ENCODE data around the gene SV2C.
A peak's percentile ranks its signal among the peaks of the same experiment; 100 is the strongest.

Gene SV2C

DNA sequence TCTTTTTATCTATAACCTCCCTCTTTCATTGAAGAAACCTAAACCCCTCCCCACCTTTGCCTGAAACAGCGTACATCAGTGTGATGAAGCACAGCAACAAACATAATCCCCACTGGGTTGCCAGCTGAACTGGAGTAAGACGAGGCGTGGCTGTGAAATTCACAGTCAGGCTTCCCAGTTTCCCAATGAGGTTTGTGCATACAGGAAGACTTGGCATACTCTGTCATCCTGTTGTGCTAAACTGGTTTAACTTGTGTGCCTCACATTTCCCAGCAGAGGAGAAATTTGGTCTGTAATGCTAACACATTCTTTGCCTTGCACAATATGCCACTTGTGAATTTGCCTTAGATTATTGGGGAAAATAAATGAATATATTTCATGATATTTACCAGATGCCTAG is 121.5 kb downstream of the SV2C start:
- no peaks in the 10 kb centered on the region for H3K36me3 ChIP-seq (ENCODE audit: control insufficient read depth in 2 of 2, insufficient read depth in 1 of 2, low read length in 2 of 2)
- no peak overlapping the region for H3K4me3 ChIP-seq (ENCODE audit: low read depth, low read length)
- H3K9me3 ChIP-seq (ENCODE audit: control insufficient read depth, insufficient read depth, low read depth, low read length), result no peaks in the 10 kb centered on the region
- ChIA-PET POLR2A (no interaction called here), CTCF (no interaction called here)
- TF ChIP-seq, protein P1, sequence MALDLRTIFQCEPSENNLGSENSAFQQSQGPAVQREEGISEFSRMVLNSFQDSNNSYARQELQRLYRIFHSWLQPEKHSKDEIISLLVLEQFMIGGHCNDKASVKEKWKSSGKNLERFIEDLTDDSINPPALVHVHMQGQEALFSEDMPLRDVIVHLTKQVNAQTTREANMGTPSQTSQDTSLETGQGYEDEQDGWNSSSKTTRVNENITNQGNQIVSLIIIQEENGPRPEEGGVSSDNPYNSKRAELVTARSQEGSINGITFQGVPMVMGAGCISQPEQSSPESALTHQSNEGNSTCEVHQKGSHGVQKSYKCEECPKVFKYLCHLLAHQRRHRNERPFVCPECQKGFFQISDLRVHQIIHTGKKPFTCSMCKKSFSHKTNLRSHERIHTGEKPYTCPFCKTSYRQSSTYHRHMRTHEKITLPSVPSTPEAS (tag by site-specific recombination; IDR thresholded peaks at IDR 0.05), result 0 out of 2 replicates have a peak, but pooled peaks have one; percentile 34
- TF ChIP-seq YY1 (tag by site-specific recombination; IDR thresholded peaks at IDR 0.05), result no peak
- H3K4me1 ChIP-seq (ENCODE audit: control insufficient read depth, insufficient read depth, low read length), result no peaks in the 10 kb centered on the region
- H3K27ac ChIP-seq (ENCODE audit: extremely low read depth, low read depth, low read length), result no peak overlapping the region

DNA sequence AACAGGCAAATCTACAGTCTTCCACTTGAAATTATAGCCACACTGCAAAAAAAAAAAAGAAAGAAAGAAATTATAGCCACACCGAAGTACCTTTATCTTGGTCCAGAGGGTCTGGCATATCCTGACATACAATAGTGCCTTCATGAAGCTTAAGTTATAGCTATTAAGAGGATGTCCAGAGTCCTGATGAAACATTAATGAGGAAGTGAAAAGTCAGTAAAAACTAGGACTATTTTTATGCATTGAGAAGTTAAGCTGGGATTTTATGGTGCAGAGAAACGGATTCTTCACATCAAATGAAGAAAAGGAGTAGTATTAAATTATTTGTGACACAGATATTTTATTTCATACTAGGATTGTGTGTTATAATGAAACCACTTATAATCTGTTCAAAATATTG is 123.9 kb downstream of the SV2C start:
- no peaks in the 10 kb centered on the region for H3K9me3 ChIP-seq (ENCODE audit: control insufficient read depth, insufficient read depth, low read depth, low read length)
- TF ChIP-seq ZNF837 (tag by site-specific recombination; IDR thresholded peaks at IDR 0.05) (no peak), ZNF311 (tag by site-specific recombination; IDR thresholded peaks at IDR 0.05; ENCODE audit: borderline replicate concordance) (no peak), ZNF521 (tag by site-specific recombination; IDR thresholded peaks at IDR 0.05) (no peak), ZFP41 (tag by site-specific recombination; IDR thresholded peaks at IDR 0.05; ENCODE audit: borderline replicate concordance) (no peak), OVOL3 (tag by site-specific recombination; IDR thresholded peaks at IDR 0.05) (no peak), ZNF548 (tag by site-specific recombination; IDR thresholded peaks at IDR 0.05) (no peak), MYNN (tag by site-specific recombination; IDR thresholded peaks at IDR 0.05; ENCODE audit: borderline replicate concordance) (no peak), ZNF510 (tag by site-specific recombination; IDR thresholded peaks at IDR 0.05; ENCODE audit: insufficient replicate concordance) (no peak), ZNF626 (tag by site-specific recombination; IDR thresholded peaks at IDR 0.05) (no peak), ZNF394 (tag by site-specific recombination; IDR thresholded peaks at IDR 0.05; ENCODE audit: borderline replicate concordance) (no peak), ZNF16 (tag by site-specific recombination; IDR thresholded peaks at IDR 0.05; ENCODE audit: low read depth) (no peak), ZNF248 (tag by site-specific recombination; IDR thresholded peaks at IDR 0.05) (no peak), ZNF558 (tag by site-specific recombination; IDR thresholded peaks at IDR 0.05) (no peak), ZNF701 (tag by site-specific recombination; IDR thresholded peaks at IDR 0.05) (no peak), IKZF3 (tag by site-specific recombination; IDR thresholded peaks at IDR 0.05) (no peak)
- TF ChIP-seq, protein P2, sequence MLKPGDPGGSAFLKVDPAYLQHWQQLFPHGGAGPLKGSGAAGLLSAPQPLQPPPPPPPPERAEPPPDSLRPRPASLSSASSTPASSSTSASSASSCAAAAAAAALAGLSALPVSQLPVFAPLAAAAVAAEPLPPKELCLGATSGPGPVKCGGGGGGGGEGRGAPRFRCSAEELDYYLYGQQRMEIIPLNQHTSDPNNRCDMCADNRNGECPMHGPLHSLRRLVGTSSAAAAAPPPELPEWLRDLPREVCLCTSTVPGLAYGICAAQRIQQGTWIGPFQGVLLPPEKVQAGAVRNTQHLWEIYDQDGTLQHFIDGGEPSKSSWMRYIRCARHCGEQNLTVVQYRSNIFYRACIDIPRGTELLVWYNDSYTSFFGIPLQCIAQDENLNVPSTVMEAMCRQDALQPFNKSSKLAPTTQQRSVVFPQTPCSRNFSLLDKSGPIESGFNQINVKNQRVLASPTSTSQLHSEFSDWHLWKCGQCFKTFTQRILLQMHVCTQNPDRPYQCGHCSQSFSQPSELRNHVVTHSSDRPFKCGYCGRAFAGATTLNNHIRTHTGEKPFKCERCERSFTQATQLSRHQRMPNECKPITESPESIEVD (tag by site-specific recombination; IDR thresholded peaks at IDR 0.05), result no peak
- TF ChIP-seq, protein P3, sequence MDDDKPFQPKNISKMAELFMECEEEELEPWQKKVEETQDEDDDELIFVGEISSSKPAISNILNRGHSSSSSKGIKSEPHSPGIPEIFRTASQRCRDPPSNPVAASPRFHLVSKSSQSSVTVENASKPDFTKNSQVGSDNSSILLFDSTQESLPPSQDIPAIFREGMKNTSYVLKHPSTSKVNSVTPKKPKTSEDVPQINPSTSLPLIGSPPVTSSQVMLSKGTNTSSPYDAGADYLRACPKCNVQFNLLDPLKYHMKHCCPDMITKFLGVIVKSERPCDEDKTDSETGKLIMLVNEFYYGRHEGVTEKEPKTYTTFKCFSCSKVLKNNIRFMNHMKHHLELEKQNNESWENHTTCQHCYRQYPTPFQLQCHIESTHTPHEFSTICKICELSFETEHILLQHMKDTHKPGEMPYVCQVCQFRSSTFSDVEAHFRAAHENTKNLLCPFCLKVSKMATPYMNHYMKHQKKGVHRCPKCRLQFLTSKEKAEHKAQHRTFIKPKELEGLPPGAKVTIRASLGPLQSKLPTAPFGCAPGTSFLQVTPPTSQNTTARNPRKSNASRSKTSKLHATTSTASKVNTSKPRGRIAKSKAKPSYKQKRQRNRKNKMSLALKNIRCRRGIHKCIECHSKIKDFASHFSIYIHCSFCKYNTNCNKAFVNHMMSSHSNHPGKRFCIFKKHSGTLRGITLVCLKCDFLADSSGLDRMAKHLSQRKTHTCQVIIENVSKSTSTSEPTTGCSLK (tag by site-specific recombination; IDR thresholded peaks at IDR 0.05), result no peak
- TF ChIP-seq, protein P4, sequence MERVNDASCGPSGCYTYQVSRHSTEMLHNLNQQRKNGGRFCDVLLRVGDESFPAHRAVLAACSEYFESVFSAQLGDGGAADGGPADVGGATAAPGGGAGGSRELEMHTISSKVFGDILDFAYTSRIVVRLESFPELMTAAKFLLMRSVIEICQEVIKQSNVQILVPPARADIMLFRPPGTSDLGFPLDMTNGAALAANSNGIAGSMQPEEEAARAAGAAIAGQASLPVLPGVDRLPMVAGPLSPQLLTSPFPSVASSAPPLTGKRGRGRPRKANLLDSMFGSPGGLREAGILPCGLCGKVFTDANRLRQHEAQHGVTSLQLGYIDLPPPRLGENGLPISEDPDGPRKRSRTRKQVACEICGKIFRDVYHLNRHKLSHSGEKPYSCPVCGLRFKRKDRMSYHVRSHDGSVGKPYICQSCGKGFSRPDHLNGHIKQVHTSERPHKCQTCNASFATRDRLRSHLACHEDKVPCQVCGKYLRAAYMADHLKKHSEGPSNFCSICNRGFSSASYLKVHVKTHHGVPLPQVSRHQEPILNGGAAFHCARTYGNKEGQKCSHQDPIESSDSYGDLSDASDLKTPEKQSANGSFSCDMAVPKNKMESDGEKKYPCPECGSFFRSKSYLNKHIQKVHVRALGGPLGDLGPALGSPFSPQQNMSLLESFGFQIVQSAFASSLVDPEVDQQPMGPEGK (tag by site-specific recombination; IDR thresholded peaks at IDR 0.05), result no peak
- no peaks in the 10 kb centered on the region for H3K36me3 ChIP-seq (ENCODE audit: control insufficient read depth in 2 of 2, insufficient read depth in 1 of 2, low read length in 2 of 2)
- POLR2A ChIA-PET, result no interaction called here
- CTCF ChIA-PET, result no interaction called here
- H3K27ac ChIP-seq (ENCODE audit: extremely low read depth, low read depth, low read length), result no peak overlapping the region
- no peak overlapping the region for H3K4me3 ChIP-seq (ENCODE audit: low read depth, low read length)
- H3K4me1 ChIP-seq (ENCODE audit: control insufficient read depth, insufficient read depth, low read length), result no peaks in the 10 kb centered on the region

Data from HEK293 (cell line).